Stimulated activated effector memory CD8-positive, alpha-beta T cell treated with anti-CD3 and anti-CD28 coated beads, Interleukin-12 subunit alpha, Interleukin-12 subunit beta, amount 100 ng/mL, for 72 hours (primary cell): Measurements from ENCODE around the gene MEIOB.
A peak's percentile ranks its signal among the peaks of the same experiment; 100 is the strongest.

Source experiments
- ATAC-seq: fragments of 150-1000 bp; cut with Tn5 transposase; 2 replicates; pipeline ENCODE4 v1.10.0; 2021
- DNase-seq, 2 donors: peaks; one replicate each; pipeline ENCODE4 v3.0.0; 2021 to 2022; ENCODE audit warnings: low spot score in 2 of 2
- H3K27ac Mint-ChIP-seq: one replicate; pipeline ENCODE4 v1.8.0; 2022; ENCODE audit warnings: mild to moderate bottlenecking, mixed read lengths
- H3K36me3 Mint-ChIP-seq: one replicate; pipeline ENCODE4 v1.8.0; 2022; ENCODE audit warnings: mild to moderate bottlenecking, mixed read lengths
- H3K4me1 Mint-ChIP-seq: one replicate; pipeline ENCODE4 v1.8.0; 2022; ENCODE audit warnings: mixed read lengths
- H3K4me3 Mint-ChIP-seq: one replicate; pipeline ENCODE4 v1.8.0; 2022; ENCODE audit warnings: mild to moderate bottlenecking, mixed read lengths
- H3K9me3 Mint-ChIP-seq: one replicate; pipeline ENCODE4 v1.8.0; 2022; ENCODE audit warnings: mixed read lengths

The MEIOB gene

DNA sequence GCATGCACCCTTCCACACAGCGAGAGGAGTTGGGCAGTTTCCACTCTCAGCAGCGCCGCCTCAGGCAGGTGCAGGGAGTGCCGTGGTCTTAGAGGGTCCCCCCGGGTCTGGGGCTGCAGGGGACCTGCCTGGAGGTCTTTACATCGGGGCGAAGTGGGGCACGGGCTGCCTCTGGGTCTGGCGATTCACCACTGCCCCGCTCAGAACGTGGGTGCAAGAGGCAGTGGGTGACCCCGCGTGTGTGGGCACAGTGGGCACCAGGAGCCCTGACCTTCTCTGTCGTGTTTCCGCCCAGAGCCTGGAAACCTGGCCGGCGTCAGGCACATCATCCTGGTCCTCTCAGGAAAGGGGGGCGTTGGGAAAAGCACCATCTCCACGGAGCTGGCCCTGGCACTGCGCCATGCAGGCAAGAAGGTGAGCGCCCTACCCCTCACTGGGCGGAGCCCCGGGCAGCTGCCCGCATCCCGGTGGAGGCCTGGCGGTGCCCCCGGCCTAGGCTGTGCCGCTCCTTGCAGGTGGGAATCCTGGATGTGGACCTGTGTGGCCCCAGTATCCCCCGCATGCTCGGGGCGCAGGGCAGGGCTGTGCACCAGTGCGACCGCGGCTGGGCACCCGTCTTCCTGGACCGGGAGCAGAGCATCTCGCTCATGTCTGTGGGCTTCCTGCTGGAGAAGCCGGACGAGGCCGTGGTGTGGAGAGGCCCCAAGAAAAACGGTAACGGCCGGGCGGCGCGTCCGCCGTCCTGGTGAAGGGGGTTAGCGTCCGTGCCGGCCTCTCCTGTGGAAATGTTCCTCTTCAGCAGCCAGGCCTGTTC is 85.5 kb downstream of the MEIOB start:
- Mint-ChIP-seq H3K36me3 (peaks cover 39% of the 10 kb centered on the region), H3K9me3 (no peaks in the 10 kb centered on the region), H3K27ac (no peak overlapping the region), H3K4me1 (peaks cover 20% of the 10 kb centered on the region), H3K4me3 (no peak overlapping the region)
- ATAC-seq (no peak), DNase-seq (no peak)

GRCh38 chr16:1785846-1786170 is 86.2 kb downstream of the MEIOB start:
- ATAC-seq = no peak
- Mint-ChIP-seq H3K9me3 (no peaks in the 10 kb centered on the region), H3K36me3 (peaks cover 44% of the 10 kb centered on the region), H3K4me1 (peaks cover 26% of the 10 kb centered on the region), H3K27ac (no peak overlapping the region), H3K4me3 (no peak overlapping the region)
- peak in 1 of 2 donors; percentile 47 for DNase-seq

DNA sequence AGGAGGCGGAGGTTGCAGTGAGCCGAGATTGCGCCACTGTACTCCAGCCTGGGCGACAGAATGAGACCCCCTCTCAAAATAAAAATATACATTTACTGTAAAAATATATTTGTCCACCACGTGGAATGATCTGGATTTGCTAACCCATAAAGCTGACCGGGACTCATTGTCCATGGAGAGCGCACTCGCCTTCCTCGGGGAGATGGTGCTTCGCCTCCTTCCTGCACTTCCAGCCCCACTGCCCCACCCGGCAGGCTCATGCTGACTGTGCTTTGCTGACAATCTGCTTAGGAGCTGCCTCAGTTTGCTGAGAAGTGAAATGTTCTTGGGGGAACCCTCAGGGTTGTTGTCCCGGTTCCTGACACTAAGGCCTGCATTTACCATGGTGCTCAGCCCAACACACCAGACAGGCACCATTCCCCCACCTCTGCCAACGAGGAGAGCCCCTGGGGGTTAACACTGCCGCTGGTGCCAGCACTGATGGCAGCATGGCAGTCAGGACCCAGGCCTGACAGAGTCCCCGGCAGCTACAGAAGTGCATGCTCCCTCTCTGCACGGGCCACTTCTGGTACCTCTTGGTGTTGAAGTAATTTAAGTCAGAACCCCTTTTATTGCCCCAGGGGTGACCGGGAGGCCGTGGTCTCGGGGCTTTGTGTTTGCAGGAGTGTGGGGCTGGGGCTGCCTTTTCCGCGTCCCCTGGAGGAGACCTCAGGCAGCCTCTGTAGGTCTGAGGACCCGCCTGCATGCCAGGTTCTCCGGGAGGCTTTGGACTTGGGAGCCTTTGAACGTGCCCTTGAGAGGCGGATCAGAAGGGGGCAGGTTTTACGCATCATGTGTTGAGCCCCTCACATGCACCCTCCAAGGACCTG is 86.8 kb downstream of the MEIOB start:
- H3K9me3 Mint-ChIP-seq = no peaks in the 10 kb centered on the region
- H3K36me3 Mint-ChIP-seq = peaks cover 46% of the 10 kb centered on the region
- no peak for DNase-seq
- peak overlapping the region; percentile 38 for H3K4me3 Mint-ChIP-seq
- ATAC-seq = no peak
- peaks cover 26% of the 10 kb centered on the region for H3K4me1 Mint-ChIP-seq
- peak overlapping the region; percentile 10 for H3K27ac Mint-ChIP-seq
